ENCODE data around the gene SAMD5.

The SAMD5 gene

GRCh38 chr6:147554281-147554680 lies 45.8 kb downstream of the SAMD5 start (continued):
- TF ChIP-seq, protein P1, sequence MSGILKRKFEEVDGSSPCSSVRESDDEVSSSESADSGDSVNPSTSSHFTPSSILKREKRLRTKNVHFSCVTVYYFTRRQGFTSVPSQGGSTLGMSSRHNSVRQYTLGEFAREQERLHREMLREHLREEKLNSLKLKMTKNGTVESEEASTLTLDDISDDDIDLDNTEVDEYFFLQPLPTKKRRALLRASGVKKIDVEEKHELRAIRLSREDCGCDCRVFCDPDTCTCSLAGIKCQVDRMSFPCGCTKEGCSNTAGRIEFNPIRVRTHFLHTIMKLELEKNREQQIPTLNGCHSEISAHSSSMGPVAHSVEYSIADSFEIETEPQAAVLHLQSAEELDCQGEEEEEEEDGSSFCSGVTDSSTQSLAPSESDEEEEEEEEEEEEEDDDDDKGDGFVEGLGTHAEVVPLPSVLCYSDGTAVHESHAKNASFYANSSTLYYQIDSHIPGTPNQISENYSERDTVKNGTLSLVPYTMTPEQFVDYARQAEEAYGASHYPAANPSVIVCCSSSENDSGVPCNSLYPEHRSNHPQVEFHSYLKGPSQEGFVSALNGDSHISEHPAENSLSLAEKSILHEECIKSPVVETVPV (CRISPR knock-in tag; IDR thresholded peaks at IDR 0.05), result no peak
- no peak for TF ChIP-seq PATZ1 (CRISPR knock-in tag; IDR thresholded peaks at IDR 0.05; ENCODE audit: borderline replicate concordance)
- TF ChIP-seq ZFP30 (CRISPR knock-in tag; IDR thresholded peaks at IDR 0.05), result no peak
- TF ChIP-seq ESRRG (CRISPR knock-in tag; IDR thresholded peaks at IDR 0.05), result no peak
- no peak for TF ChIP-seq GLIS3 (CRISPR knock-in tag; IDR thresholded peaks at IDR 0.05)

- no peak for ATAC-seq
- no peak for TF ChIP-seq POU6F1 (CRISPR knock-in tag; IDR thresholded peaks at IDR 0.05; ENCODE audit: borderline replicate concordance, low read depth)
- TF ChIP-seq PPARA (CRISPR knock-in tag; IDR thresholded peaks at IDR 0.05; ENCODE audit: borderline replicate concordance), result no peak
- TF ChIP-seq GLIS3 (CRISPR knock-in tag; IDR thresholded peaks at IDR 0.05), result no peak
- TF ChIP-seq PATZ1 (CRISPR knock-in tag; IDR thresholded peaks at IDR 0.05; ENCODE audit: borderline replicate concordance), result no peak
- TF ChIP-seq RARB (CRISPR knock-in tag; IDR thresholded peaks at IDR 0.05), result no peak
- no peak for TF ChIP-seq ESRRG (CRISPR knock-in tag; IDR thresholded peaks at IDR 0.05)
- TF ChIP-seq CSDC2 (CRISPR knock-in tag; IDR thresholded peaks at IDR 0.05), result no peak
- TF ChIP-seq SNAI2 (CRISPR knock-in tag; IDR thresholded peaks at IDR 0.05), result no peak
- TF ChIP-seq ZNF565 (CRISPR knock-in tag; conservative IDR thresholded peaks at IDR 0.05; ENCODE audit: low read depth), result no peak
- TF ChIP-seq, protein P2, sequence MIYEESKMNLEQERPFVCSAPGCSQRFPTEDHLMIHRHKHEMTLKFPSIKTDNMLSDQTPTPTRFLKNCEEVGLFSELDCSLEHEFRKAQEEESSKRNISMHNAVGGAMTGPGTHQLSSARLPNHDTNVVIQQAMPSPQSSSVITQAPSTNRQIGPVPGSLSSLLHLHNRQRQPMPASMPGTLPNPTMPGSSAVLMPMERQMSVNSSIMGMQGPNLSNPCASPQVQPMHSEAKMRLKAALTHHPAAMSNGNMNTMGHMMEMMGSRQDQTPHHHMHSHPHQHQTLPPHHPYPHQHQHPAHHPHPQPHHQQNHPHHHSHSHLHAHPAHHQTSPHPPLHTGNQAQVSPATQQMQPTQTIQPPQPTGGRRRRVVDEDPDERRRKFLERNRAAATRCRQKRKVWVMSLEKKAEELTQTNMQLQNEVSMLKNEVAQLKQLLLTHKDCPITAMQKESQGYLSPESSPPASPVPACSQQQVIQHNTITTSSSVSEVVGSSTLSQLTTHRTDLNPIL (CRISPR knock-in tag; IDR thresholded peaks at IDR 0.05; ENCODE audit: low read depth), result no peak
- no peak for TF ChIP-seq ARNTL (CRISPR knock-in tag; IDR thresholded peaks at IDR 0.05; ENCODE audit: borderline replicate concordance, low read depth)
- TF ChIP-seq, protein P1 (CRISPR knock-in tag; IDR thresholded peaks at IDR 0.05), result no peak
- no peak for TF ChIP-seq ZFP3 (CRISPR knock-in tag; IDR thresholded peaks at IDR 0.05)
- no peak for TF ChIP-seq ZNF8 (CRISPR knock-in tag; IDR thresholded peaks at IDR 0.05)
- TF ChIP-seq ZFP30 (CRISPR knock-in tag; IDR thresholded peaks at IDR 0.05), result no peak
- no peak for TF ChIP-seq TCF4 (CRISPR knock-in tag; IDR thresholded peaks at IDR 0.05; ENCODE audit: borderline replicate concordance)
Observed at GRCh38 chr6:147559006-147559405, 50.5 kb downstream of the SAMD5 start.

GRCh38 chr6:147560670-147561069 lies 52.2 kb downstream of the SAMD5 start:
- TF ChIP-seq CSDC2 (CRISPR knock-in tag; IDR thresholded peaks at IDR 0.05), result no peak
- no peak for TF ChIP-seq ZC3H10 (CRISPR knock-in tag; IDR thresholded peaks at IDR 0.05)
- no peak for TF ChIP-seq TCF4 (CRISPR knock-in tag; IDR thresholded peaks at IDR 0.05; ENCODE audit: borderline replicate concordance)
- no peak for TF ChIP-seq OSR1 (CRISPR knock-in tag; IDR thresholded peaks at IDR 0.05)
- TF ChIP-seq ZNF8 (CRISPR knock-in tag; IDR thresholded peaks at IDR 0.05), result no peak
- no peak for TF ChIP-seq PPARA (CRISPR knock-in tag; IDR thresholded peaks at IDR 0.05; ENCODE audit: borderline replicate concordance)
- no peak for TF ChIP-seq ZFP30 (CRISPR knock-in tag; IDR thresholded peaks at IDR 0.05)
- TF ChIP-seq GLIS3 (CRISPR knock-in tag; IDR thresholded peaks at IDR 0.05), result no peak
- no peak for TF ChIP-seq ZNF565 (CRISPR knock-in tag; conservative IDR thresholded peaks at IDR 0.05; ENCODE audit: low read depth)
- no peak for ATAC-seq

Measured in SK-N-SH treated with all-trans-retinoic acid at 6 μM for 48 hours (cell line).